DOHH2 (cell line): Measurements from ENCODE around the gene SLC8A1.

Source experiments
- EZH2phosphoT487 ChIP-seq: fragments of 200-600 bp; sonication (generic); IDR thresholded peaks from 2 replicates; pipeline ENCODE4 v1.6.1; 2017; ENCODE audit warnings: borderline replicate concordance, mild to moderate bottlenecking, antibody characterized with exemption, low read length, moderate library complexity, mixed read lengths
- TF ChIP-seq, protein P1 (sequence below): fragments of 200-600 bp; sonication (generic); IDR thresholded peaks from one replicate; pipeline ENCODE4 v1.5.1; 2014; ENCODE audit warnings: antibody characterized with exemption, mild to moderate bottlenecking, low read depth, low read length; ENCODE audit not compliant: poor library complexity, severe bottlenecking

DNA sequence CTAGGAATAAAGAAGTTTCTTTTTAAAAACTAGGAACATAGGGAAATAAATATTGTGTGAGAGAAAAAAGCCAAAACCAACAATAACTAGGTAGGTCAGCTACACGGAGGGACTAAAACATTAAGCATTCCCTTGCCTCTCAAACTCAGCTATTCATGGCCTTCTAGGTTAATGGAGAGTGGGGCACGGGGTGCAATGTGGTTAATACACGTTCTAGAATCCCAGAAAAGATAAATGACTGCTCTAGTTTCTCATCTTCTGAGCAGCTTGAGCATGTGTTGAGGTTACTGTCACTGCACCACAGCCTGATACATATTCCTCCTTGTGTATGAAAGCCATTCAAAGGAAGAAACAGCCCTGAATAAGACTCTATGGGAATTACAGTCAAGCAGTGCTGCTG lies 31.4 kb downstream of the SLC8A1 start:
- TF ChIP-seq, protein P1, sequence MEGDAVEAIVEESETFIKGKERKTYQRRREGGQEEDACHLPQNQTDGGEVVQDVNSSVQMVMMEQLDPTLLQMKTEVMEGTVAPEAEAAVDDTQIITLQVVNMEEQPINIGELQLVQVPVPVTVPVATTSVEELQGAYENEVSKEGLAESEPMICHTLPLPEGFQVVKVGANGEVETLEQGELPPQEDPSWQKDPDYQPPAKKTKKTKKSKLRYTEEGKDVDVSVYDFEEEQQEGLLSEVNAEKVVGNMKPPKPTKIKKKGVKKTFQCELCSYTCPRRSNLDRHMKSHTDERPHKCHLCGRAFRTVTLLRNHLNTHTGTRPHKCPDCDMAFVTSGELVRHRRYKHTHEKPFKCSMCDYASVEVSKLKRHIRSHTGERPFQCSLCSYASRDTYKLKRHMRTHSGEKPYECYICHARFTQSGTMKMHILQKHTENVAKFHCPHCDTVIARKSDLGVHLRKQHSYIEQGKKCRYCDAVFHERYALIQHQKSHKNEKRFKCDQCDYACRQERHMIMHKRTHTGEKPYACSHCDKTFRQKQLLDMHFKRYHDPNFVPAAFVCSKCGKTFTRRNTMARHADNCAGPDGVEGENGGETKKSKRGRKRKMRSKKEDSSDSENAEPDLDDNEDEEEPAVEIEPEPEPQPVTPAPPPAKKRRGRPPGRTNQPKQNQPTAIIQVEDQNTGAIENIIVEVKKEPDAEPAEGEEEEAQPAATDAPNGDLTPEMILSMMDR = no peak
- no peak for TF ChIP-seq EZH2phosphoT487
